GM23248 (cell line): ENCODE results near the gene TCEANC2.
"Not testable (repeated sequence)": the region's sequence is repeated elsewhere in the genome, so short reads cannot be mapped to it uniquely, and the experiment has no call there.

ENCODE experiments used
- EZH2 ChIP-seq: fragments of 200-600 bp; sonication (generic); IDR thresholded peaks from 2 replicates; pipeline ENCODE4 v1.6.1; 2018; ENCODE audit warnings: antibody characterized with exemption, mild to moderate bottlenecking; ENCODE audit not compliant: insufficient read depth, poor library complexity, severe bottlenecking
- EZH2phosphoT487 ChIP-seq: fragments of 200-600 bp; sonication (generic); IDR thresholded peaks from 2 replicates; pipeline ENCODE4 v1.6.1; 2018; ENCODE audit warnings: antibody characterized with exemption, moderate library complexity, mild to moderate bottlenecking, low read depth; ENCODE audit not compliant: insufficient read depth

DNA sequence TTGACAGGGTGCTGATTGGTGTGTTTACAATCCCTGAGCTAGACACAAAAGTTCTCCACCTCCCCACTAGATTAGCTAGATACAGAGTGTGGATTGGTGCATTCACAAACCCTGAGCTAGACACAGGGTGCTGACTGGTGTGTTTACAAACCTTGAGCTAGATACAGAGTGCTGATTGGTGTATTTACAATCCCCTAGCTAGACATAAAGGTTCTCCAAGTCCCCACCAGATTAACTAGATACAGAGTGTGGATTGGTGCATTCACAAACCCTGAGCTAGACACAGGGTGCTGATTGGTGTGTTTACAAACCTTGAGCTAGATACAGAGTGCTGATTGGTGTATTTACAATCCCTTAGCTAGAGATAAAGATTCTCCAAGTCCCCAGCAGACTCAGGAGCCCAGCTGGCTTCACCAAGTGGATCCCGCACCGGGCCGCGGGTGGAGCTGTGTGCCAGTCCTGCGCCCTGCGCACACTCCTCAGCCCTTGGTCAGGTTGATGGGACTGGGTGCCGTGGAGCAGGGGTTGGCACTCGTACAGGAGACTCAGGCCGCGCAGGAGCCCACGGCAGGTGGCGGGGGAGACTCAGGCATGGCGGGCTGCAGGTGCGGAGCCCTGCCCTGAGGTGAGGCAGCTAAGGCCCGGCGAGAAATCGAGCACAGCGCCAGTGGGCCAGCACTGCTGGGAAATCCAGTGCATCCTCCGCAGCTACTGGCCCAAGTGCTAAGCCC is 49.5 kb upstream of the TCEANC2 start:
- not testable (repeated sequence) for TF ChIP-seq EZH2, EZH2phosphoT487
